ENCODE data around the gene SLCO4C1. TPM values are rescaled to one million over a fixed set of nuclear protein-coding genes. Genes with fewer than 3 reads are reported as not detected.

SLCO4C1 gene
- total and polyA plus RNA-seq, 3 donors from 2014 or later = 0.81 to 2.1 (median 0.91) TPM

- 75 to 91% methylated on average over 2 of the region's 2 CpGs for WGBS, 2 donors
- H3K4me1 ChIP-seq = no peaks in the 10 kb centered on the region
- no peaks in the 10 kb centered on the region for H3K36me3 ChIP-seq (ENCODE audit: low read depth, missing control alignments)
- H3K27me3 ChIP-seq = no peaks in the 10 kb centered on the region
- H3K27ac ChIP-seq = no peak overlapping the region
- H3K4me3 ChIP-seq = no peak overlapping the region
- no peaks in the 10 kb centered on the region for H3K9me3 ChIP-seq
- TF ChIP-seq, protein P1, sequence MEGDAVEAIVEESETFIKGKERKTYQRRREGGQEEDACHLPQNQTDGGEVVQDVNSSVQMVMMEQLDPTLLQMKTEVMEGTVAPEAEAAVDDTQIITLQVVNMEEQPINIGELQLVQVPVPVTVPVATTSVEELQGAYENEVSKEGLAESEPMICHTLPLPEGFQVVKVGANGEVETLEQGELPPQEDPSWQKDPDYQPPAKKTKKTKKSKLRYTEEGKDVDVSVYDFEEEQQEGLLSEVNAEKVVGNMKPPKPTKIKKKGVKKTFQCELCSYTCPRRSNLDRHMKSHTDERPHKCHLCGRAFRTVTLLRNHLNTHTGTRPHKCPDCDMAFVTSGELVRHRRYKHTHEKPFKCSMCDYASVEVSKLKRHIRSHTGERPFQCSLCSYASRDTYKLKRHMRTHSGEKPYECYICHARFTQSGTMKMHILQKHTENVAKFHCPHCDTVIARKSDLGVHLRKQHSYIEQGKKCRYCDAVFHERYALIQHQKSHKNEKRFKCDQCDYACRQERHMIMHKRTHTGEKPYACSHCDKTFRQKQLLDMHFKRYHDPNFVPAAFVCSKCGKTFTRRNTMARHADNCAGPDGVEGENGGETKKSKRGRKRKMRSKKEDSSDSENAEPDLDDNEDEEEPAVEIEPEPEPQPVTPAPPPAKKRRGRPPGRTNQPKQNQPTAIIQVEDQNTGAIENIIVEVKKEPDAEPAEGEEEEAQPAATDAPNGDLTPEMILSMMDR (IDR thresholded peaks at IDR 0.05) = no peak
- TF ChIP-seq POLR2A (IDR thresholded peaks at IDR 0.05) = no peak
- no peak for DNase-seq
- intact Hi-C loops (cut with DNase I; ENCODE audit: low total_unique reads) = no loop called here
These were observed 18.9 kb downstream of the SLCO4C1 start for GRCh38 chr5:102277144-102277543.

GRCh38 chr5:102271759-102272158, 24.3 kb downstream of the SLCO4C1 start:
- no peak overlapping the region for H3K27ac ChIP-seq
- H3K4me3 ChIP-seq = no peak overlapping the region
- H3K4me1 ChIP-seq = no peaks in the 10 kb centered on the region
- no peak for TF ChIP-seq POLR2A (IDR thresholded peaks at IDR 0.05)
- 76% methylated on average over 3 of the region's 3 CpGs for WGBS, 2 donors
- H3K27me3 ChIP-seq = no peaks in the 10 kb centered on the region
- intact Hi-C loops (cut with DNase I; ENCODE audit: low total_unique reads) = no loop called here
- H3K9me3 ChIP-seq = no peaks in the 10 kb centered on the region
- no peaks in the 10 kb centered on the region for H3K36me3 ChIP-seq (ENCODE audit: low read depth, missing control alignments)
- DNase-seq = no peak

DNA sequence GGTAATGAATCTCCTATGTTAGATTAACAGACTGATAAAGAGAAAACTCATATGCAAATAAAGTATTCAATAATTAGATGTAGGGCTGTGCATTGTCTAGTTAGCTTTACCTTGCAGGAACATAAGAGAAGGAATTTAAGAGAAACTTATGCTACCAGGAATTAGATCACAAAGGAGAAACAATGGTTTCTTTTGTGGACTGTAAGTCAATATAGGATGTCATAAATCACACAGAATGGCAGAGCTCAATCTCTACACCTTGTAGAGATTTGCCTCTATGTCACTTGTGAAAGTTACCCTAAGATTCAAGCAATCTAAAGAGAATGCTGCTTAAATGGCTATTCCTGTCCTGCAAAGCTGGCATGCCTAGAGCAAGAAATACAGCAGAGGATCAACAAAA, 26.0 kb downstream of the SLCO4C1 start:
- Histone ChIP-seq H3K4me3 (no peak overlapping the region), H3K4me1 (no peaks in the 10 kb centered on the region), H3K27me3 (no peaks in the 10 kb centered on the region), H3K36me3 (ENCODE audit: low read depth, missing control alignments) (no peaks in the 10 kb centered on the region), H3K9me3 (no peaks in the 10 kb centered on the region), H3K27ac (no peak overlapping the region)
- DNase-seq = no peak
- intact Hi-C loops (cut with DNase I; ENCODE audit: low total_unique reads) = no loop called here
- no peak for TF ChIP-seq POLR2A (IDR thresholded peaks at IDR 0.05)
- TF ChIP-seq, protein P1 (IDR thresholded peaks at IDR 0.05) = no peak

DNA sequence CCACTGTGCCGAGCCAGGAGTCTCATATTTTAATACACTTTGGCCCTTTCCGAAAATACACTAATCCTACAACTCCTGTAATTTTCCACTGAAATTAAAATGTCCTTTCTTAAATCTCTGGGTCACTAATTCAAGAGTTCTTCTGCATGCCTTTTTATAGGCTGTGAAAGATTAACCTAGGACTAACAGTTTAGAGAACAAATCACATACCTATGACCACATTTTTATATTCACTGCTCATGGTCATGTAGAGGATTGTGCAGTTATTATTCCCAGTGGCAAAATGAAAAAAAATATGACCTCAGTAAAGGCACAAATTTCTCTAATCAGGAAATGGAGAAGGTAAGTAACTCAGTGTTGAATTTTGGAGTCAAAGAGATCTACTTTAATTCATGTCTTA, 33.4 kb downstream of the SLCO4C1 start:
- intact Hi-C loops (cut with DNase I; ENCODE audit: low total_unique reads) = no loop called here
- no peak for TF ChIP-seq POLR2A (IDR thresholded peaks at IDR 0.05)
- TF ChIP-seq, protein P1 (IDR thresholded peaks at IDR 0.05) = no peak

GRCh38 chr5:102249381-102249780, 46.7 kb downstream of the SLCO4C1 start:
- H3K27me3 ChIP-seq = no peaks in the 10 kb centered on the region

More for the DNA sequence above, 33.4 kb downstream of the SLCO4C1 start:
- 83 to 91% methylated on average over 2 of the region's 2 CpGs for WGBS, 2 donors
- DNase-seq = no peak
- Histone ChIP-seq H3K9me3 (no peaks in the 10 kb centered on the region), H3K4me3 (no peak overlapping the region), H3K27me3 (no peaks in the 10 kb centered on the region), H3K27ac (no peak overlapping the region), H3K4me1 (no peaks in the 10 kb centered on the region), H3K36me3 (ENCODE audit: low read depth, missing control alignments) (no peaks in the 10 kb centered on the region)

More at GRCh38 chr5:102249381-102249780, 46.7 kb downstream of the SLCO4C1 start:
- H3K4me1 ChIP-seq = no peaks in the 10 kb centered on the region
- TF ChIP-seq POLR2A (IDR thresholded peaks at IDR 0.05) = no peak
- TF ChIP-seq, protein P1 (IDR thresholded peaks at IDR 0.05) = no peak
- no peak overlapping the region for H3K27ac ChIP-seq
- H3K4me3 ChIP-seq = no peak overlapping the region
- intact Hi-C loops (cut with DNase I; ENCODE audit: low total_unique reads) = no loop called here
- H3K9me3 ChIP-seq = no peaks in the 10 kb centered on the region
- no peaks in the 10 kb centered on the region for H3K36me3 ChIP-seq (ENCODE audit: low read depth, missing control alignments)
- 85 to 95% methylated on average over 3 of the region's 3 CpGs for WGBS, 2 donors
- no peak for DNase-seq
